Body of pancreas (tissue), 4 donors: ENCODE data around the gene DDIT4. TPM values are rescaled to one million over a fixed set of nuclear protein-coding genes. Genes with fewer than 3 reads are reported as not detected.
"Not testable (repeated sequence)": the region's sequence is repeated elsewhere in the genome, so short reads cannot be mapped to it uniquely, and the experiment has no call there.

Source experiments
- ATAC-seq: fragments of 150-250 bp; one replicate; pipeline ENCODE4 v1.9.1; 2016
- DNase-seq, 4 donors: peaks; one replicate each; pipeline ENCODE4 v3.0.0-alpha.2; 2019
- H3K27ac ChIP-seq, 4 donors: fragments of 200-600 bp; sonication (generic); 1 replicate in 3 of 4; 2 replicates in 1 of 4; pipeline versions ENCODE4 v1.5.1 to v1.6.1; 2016 to 2019; ENCODE audit warnings: mild to moderate bottlenecking in 1 of 4, mixed read lengths in 1 of 4, moderate library complexity in 1 of 4
- H3K27me3 ChIP-seq, 2 donors: fragments of 200-600 bp; sonication (generic); one replicate each; pipeline ENCODE4 v1.6.0; 2016; ENCODE audit warnings: mild to moderate bottlenecking in 1 of 2
- H3K36me3 ChIP-seq, 2 donors: fragments of 200-600 bp; sonication (generic); replicated peaks in 1 of 2; 2 replicates each; pipeline ENCODE4 v1.5.1; 2016; ENCODE audit warnings: low read depth in 2 of 2; ENCODE audit not compliant: insufficient read depth in 1 of 2
- H3K4me1 ChIP-seq: fragments of 200-600 bp; sonication (generic); one replicate; pipeline ENCODE4 v1.6.0; 2016
- H3K4me3 ChIP-seq, 2 donors: fragments of 200-600 bp; sonication (generic); 1 replicate in 1 of 2; 2 replicates in 1 of 2; pipeline ENCODE4 v1.5.1; 2016 to 2019
- H3K9me3 ChIP-seq, 3 donors: fragments of 200-600 bp; sonication (generic); 1 replicate in 2 of 3; 2 replicates in 1 of 3; pipeline ENCODE4 v1.5.1; 2016
- CTCF ChIP-seq, 7 experiments: fragments of 450-650 bp in 4 of 7; fragments of 200-600 bp in 3 of 7; sonication (generic) in 3 of 7; IDR thresholded peaks; one replicate each; pipeline ENCODE4 v1.5.1; 2016 to 2019; ENCODE audit warnings: antibody characterized with exemption in 7 of 7
- POLR2A ChIP-seq, 3 donors: fragments of 450-650 bp; IDR thresholded peaks; one replicate each; pipeline ENCODE4 v1.6.1; 2016; ENCODE audit warnings: antibody characterized with exemption in 3 of 3, mild to moderate bottlenecking in 2 of 3
- WGBS, 2 donors: methylation state at CpG; one replicate each; pipeline ENCODE4 v1.1.5; 2017; 5-methylcytosine and 5-hydroxymethylcytosine counted together
- intact Hi-C: fragments of 100-400 bp; cut with DNase I; formaldehyde crosslinking; loops from one replicate; pipeline ENCODE4 v1.15.1; 2023
- total RNA-seq, 2 donors: library from RNA; depleted of rRNA; stranded (reverse); fragments of >200 nt; gene quantifications; one replicate each; pipeline ENCODE4 v1.1.0, GENCODE V29; 2016

DDIT4 gene
- total RNA-seq, 2 donors from 2014 or later: 238 to 269 TPM

DNA sequence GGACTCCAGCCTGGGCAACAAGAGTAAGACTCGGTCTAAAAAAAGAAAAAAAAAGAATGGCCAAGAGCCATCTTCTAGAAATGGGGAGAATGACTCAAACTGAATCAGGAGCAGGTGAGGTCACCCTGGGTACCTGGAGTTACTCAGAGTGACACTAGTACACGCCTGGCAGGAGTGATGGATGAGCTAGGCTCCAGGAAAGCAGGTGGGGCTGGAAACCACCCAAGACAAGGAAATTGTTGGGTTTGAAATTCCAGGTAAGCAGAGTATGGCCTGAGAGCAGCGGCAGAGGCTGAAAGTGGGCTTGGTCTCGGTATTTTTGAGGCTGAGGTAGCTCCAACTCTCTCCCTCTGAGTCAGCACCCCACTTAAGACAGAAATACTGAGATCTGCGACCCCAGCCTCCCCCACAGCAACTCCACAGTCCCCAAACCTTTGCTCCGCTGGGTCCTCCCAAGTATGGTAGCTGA is 18.5 kb downstream of the DDIT4 start:
- H3K4me3 ChIP-seq: no peak overlapping the region
- H3K36me3 ChIP-seq: no peaks in the 10 kb centered on the region
- peak; percentile 82 for ATAC-seq
- intact Hi-C loops: no loop called here
- 50 to 57% methylated on average over 5 to 6 of the region's 6 CpGs for WGBS, 2 donors
- H3K9me3 ChIP-seq: no peaks in the 10 kb centered on the region
- peaks cover 30% of the 10 kb centered on the region for H3K4me1 ChIP-seq
- TF ChIP-seq POLR2A (IDR thresholded peaks at IDR 0.05) (peak in 2 of 3 donors; percentile 54 to 58), CTCF (IDR thresholded peaks at IDR 0.05) (no peak)
- H3K27ac ChIP-seq: peak overlapping the region; percentile 2 to 76 (median 66)
- DNase-seq: peak; percentile 59 to 83 (median 72)
- no peaks in the 10 kb centered on the region for H3K27me3 ChIP-seq

GRCh38 chr10:72295330-72295910 is 21.7 kb downstream of the DDIT4 start:
- 84 to 92% methylated on average over 7 to 8 of the region's 8 CpGs for WGBS, 2 donors
- Histone ChIP-seq H3K9me3 (no peaks in the 10 kb centered on the region), H3K4me1 (peaks cover 44% of the 10 kb centered on the region), H3K27me3 (no peaks in the 10 kb centered on the region), H3K4me3 (no peak overlapping the region), H3K27ac (peak overlapping the region in 2 of 4 donors; percentile 93 to 95), H3K36me3 (no peaks in the 10 kb centered on the region)
- TF ChIP-seq POLR2A (IDR thresholded peaks at IDR 0.05) (no peak), CTCF (IDR thresholded peaks at IDR 0.05) (no peak)
- no peak for ATAC-seq
- DNase-seq: no peak
- intact Hi-C loops: no loop called here

DNA sequence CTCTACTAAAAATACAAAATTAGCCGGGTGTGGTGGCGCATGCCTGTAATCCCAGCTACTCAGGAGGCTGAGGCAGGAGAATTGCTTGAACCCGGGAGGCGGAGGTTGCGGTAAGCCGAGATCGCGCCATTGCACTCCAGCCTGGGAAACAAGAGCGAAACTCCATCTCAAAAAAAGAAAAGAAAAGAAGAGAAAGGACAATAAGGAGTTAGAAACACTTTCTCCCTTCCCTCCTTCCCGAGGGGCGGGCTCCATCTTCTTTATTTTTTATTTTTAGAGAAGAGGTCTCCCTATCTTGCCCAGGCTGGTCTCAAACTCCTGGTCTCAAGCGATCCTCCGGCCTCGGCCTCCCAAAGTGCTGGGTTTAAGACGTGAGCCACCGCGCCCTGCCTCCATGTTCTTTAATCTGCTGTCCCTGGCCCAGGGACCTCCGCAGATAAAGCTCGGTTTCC is 23.1 kb downstream of the DDIT4 start:
- ATAC-seq, DNase-seq, H3K27me3 ChIP-seq, H3K36me3 ChIP-seq, H3K9me3 ChIP-seq, H3K4me3 ChIP-seq, intact Hi-C loops: not testable (repeated sequence)
- 71 to 79% methylated on average over 18 to 19 of the region's 19 CpGs for WGBS, 2 donors
- Histone ChIP-seq H3K27ac (peak overlapping the region in 3 of 4 donors; percentile 86 to 95 (median 93)), H3K4me1 (peaks cover 42% of the 10 kb centered on the region)
- peak in 1 of 3 donors; percentile 3 for TF ChIP-seq POLR2A (IDR thresholded peaks at IDR 0.05)

GRCh38 chr10:72297281-72297804 is 23.6 kb downstream of the DDIT4 start:
- Histone ChIP-seq H3K4me3 (peak overlapping the region; percentile 20 to 42), H3K27me3 (no peaks in the 10 kb centered on the region), H3K4me1 (peaks cover 38% of the 10 kb centered on the region), H3K9me3 (no peaks in the 10 kb centered on the region), H3K27ac (peak overlapping the region; percentile 74 to 95 (median 90)), H3K36me3 (no peaks in the 10 kb centered on the region)
- peak; percentile 39 for ATAC-seq
- intact Hi-C loops: no loop called here
- peak; percentile 68 to 89 (median 72) for DNase-seq
- no peak for TF ChIP-seq CTCF (IDR thresholded peaks at IDR 0.05)
- TF ChIP-seq POLR2A (IDR thresholded peaks at IDR 0.05): peak in 2 of 3 donors; percentile 54 to 63
- 9 to 20% methylated on average over 19 to 30 of the region's 30 CpGs for WGBS, 2 donors

DNA sequence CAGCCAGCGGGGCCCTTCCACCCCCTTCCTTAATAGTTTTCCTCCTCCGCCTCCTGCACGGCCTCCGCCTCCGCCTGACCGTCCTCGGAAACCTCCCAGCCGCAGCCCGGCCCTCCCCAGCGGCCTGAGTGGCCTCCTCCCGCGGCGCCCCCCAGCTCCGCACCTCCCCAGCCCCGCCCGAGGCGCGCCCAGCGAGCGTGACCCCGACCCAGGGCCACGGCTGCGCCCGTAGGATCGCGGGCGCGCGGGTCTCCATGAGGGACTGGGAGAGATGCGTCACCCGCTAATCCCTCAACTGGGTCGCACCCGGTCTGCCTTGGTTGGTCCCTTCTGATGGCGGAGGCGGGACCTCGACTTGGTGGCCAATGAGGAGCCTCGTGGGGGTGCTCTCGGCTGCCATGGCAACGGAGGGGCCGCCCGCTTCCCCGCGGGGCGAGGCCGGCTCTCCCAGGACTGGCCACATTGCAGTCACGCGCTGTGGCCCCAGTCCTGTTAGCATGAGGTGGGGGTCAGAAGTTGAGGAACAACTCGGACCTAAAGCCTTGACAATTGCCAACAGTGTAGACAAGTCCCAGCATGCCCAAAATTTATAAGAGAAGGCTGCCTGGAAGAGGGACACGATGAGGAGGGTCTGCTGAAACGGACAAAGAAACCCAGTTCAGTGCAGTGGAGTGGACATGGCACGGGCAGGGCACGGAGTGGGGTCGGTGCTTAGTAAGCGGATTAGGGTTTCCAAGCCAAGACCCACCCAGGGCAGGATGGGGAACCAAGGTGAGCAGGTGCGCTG is 24.3 kb downstream of the DDIT4 start:
- Histone ChIP-seq H3K27me3 (no peaks in the 10 kb centered on the region), H3K4me1 (peaks cover 32% of the 10 kb centered on the region), H3K36me3 (no peaks in the 10 kb centered on the region), H3K4me3 (peak overlapping the region; percentile 20 to 42), H3K27ac (peak overlapping the region; percentile 74 to 95 (median 90)), H3K9me3 (no peaks in the 10 kb centered on the region)
- 12 to 66% methylated on average over 10 to 51 of the region's 55 CpGs for WGBS, 2 donors
- TF ChIP-seq POLR2A (IDR thresholded peaks at IDR 0.05) (peak; percentile 72 to 81 (median 80)), CTCF (IDR thresholded peaks at IDR 0.05) (peak in 1 of 7 experiments; percentile 8)
- ATAC-seq (peak; percentile 95), DNase-seq (peak; percentile 94 to 98 (median 97))
- intact Hi-C loops: no loop called here
